ENCODE results near the gene PRKCH. TPM values are rescaled to one million over a fixed set of nuclear protein-coding genes. Genes with fewer than 3 reads are reported as not detected.

The PRKCH gene
- polyA plus RNA-seq, 1 donor from 2014 or later: 2.0 TPM

- no peaks in the 10 kb centered on the region for H3K79me2 ChIP-seq (replicated peaks; ENCODE audit: insufficient read depth, low read length)
- TF ChIP-seq POLR2AphosphoS5 (IDR thresholded peaks at IDR 0.05) (peak; percentile 36), EP300 (conservative IDR thresholded peaks at IDR 0.05; ENCODE audit: poor library complexity, severe bottlenecking) (no peak)
- H3F3A ChIP-seq (ENCODE audit: insufficient read depth, low read length, poor library complexity, severe bottlenecking): no peaks in the 10 kb centered on the region
- no peaks in the 10 kb centered on the region for H3K36me3 ChIP-seq (ENCODE audit: insufficient read depth, low read length)
- no peak overlapping the region for H2AFZ ChIP-seq (ENCODE audit: low read depth, low read length)
- H3K4me3 ChIP-seq (ENCODE audit: low read length): no peak overlapping the region
- H3K9ac ChIP-seq (ENCODE audit: low read length): no peak overlapping the region
- H3K27me3 ChIP-seq (ENCODE audit: insufficient read depth, low read depth, low read length): no peaks in the 10 kb centered on the region
- H3K27ac ChIP-seq (ENCODE audit: low read length): no peak overlapping the region
- H3K9me3 ChIP-seq (ENCODE audit: low read length): no peaks in the 10 kb centered on the region
- no peaks in the 10 kb centered on the region for H4K20me1 ChIP-seq (ENCODE audit: insufficient read depth)
- H3K9me2 ChIP-seq (ENCODE audit: insufficient read depth, low read length): no peaks in the 10 kb centered on the region
- no peak overlapping the region for H3K4me2 ChIP-seq (ENCODE audit: low read length)
Measured at GRCh38 chr14:61480704-61481285, 159.4 kb downstream of the PRKCH start.

DNA sequence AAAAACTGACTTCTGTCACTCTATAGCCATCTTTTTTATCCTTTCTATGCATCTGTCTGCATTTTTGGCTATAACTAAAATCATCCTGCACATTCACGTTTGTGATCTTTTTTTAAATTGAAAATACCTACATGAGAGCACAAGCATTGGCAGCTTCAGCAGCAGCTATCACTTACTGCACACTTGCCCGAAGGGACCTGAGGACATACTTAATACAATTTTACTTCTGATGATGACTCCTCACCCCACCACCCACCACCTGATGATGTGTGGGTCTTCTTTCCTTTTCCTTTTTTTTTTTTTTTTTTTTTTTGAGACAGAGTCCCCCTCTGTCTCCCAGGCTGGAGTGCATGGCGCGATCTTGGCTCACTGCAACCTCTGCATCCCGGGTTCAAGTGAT is 160.3 kb downstream of the PRKCH start:
- H3K79me2 ChIP-seq (replicated peaks; ENCODE audit: insufficient read depth, low read length): no peaks in the 10 kb centered on the region
- H3K9me3 ChIP-seq (ENCODE audit: low read length): no peaks in the 10 kb centered on the region
- H3K4me3 ChIP-seq (ENCODE audit: low read length): no peak overlapping the region
- TF ChIP-seq MXI1 (conservative IDR thresholded peaks at IDR 0.05; ENCODE audit: poor library complexity, severe bottlenecking) (no peak), POLR2AphosphoS5 (IDR thresholded peaks at IDR 0.05) (no peak), EP300 (conservative IDR thresholded peaks at IDR 0.05; ENCODE audit: poor library complexity, severe bottlenecking) (no peak), RAD21 (conservative IDR thresholded peaks at IDR 0.05) (no peak), SMC3 (conservative IDR thresholded peaks at IDR 0.05; ENCODE audit: poor library complexity) (no peak), CTCF (IDR thresholded peaks at IDR 0.05; ENCODE audit: poor library complexity, severe bottlenecking) (no peak), REST (IDR thresholded peaks at IDR 0.05; ENCODE audit: borderline replicate concordance) (no peak), EZH2 (IDR thresholded peaks at IDR 0.05; ENCODE audit: borderline replicate concordance, insufficient read depth, low read length, poor library complexity, severe bottlenecking) (no peak), TAF1 (IDR thresholded peaks at IDR 0.05; ENCODE audit: low read depth) (no peak)
- H3K27me3 ChIP-seq (ENCODE audit: insufficient read depth, low read depth, low read length): no peaks in the 10 kb centered on the region
- H3K9ac ChIP-seq (ENCODE audit: low read length): no peak overlapping the region
- H4K20me1 ChIP-seq (ENCODE audit: insufficient read depth): no peaks in the 10 kb centered on the region
- H2AFZ ChIP-seq (ENCODE audit: low read depth, low read length): no peak overlapping the region
- no peaks in the 10 kb centered on the region for H3K9me2 ChIP-seq (ENCODE audit: insufficient read depth, low read length)
- no peaks in the 10 kb centered on the region for H3F3A ChIP-seq (ENCODE audit: insufficient read depth, low read length, poor library complexity, severe bottlenecking)
- no peak overlapping the region for H3K27ac ChIP-seq (ENCODE audit: low read length)
- H3K36me3 ChIP-seq (ENCODE audit: insufficient read depth, low read length): no peaks in the 10 kb centered on the region
- no peak overlapping the region for H3K4me2 ChIP-seq (ENCODE audit: low read length)
